ENCODE measurements around the gene NEURL1B. TPM values are rescaled to one million over a fixed set of nuclear protein-coding genes. Genes with fewer than 3 reads are reported as not detected.

NEURL1B gene
- total RNA-seq, 1 donor from 2014 or later = 15.9 TPM

DNA sequence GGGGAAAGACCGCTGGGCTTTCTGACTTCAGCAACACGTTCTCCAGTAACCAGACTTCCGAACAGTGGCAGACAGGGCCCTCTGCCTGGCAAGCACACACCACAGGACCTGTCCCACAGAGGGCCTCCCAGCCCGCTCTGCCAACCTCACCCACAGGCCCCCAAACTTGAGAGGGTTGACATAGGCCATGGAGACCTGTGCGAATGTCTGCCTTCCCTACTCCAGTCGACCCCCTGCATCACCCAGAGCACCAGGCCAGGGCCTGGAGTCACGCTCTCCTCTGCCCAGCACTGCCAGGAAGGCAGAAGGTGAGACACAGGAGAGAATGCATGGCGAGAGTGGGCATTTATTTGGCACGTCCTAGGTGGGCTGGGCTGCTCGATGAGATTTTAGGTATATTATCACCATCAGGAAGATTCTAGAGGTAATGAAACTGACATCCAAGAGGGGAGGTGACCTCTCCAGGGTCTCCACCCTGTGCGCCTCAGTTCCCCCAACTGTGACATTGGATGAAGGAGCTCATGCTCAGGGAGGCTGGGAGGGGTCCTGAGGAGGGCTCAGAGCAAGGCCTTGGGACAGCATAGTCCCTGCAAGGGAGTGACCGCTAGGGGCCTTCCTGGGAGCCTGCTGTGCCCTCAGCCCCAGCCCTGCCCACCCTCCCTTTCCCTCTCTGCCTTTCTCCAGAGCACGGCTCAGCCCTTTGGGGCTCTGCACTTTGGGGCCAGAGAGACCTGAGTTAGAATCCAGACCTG, 75.0 kb downstream of the NEURL1B start:
- DNase-seq = no peak

DNA sequence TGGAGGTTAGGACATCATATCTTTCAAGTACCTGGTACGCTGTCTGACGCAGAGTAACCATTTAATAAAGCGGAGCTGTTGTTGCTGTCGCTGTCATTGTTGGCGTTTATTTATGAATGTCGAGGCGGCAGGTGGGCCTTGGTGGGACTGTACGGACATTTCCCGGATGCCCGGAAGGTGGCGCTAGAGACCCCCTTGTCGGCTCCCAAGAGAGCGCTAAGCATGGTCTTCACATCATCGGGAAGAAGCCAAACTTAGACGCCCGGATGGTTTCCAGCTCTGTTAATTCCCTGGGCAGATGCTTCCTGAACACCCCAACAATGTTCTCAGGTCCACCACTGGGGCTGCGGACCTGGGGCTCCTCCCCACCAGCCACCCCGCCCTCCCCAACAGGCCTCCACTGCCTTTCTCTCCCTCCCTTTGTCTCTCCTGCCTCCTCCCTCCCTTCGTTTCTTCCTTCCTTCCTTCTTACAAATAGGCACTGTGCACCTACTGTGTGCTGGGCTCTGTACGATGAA, 75.8 kb downstream of the NEURL1B start:
- DNase-seq = peak; percentile 78

DNA sequence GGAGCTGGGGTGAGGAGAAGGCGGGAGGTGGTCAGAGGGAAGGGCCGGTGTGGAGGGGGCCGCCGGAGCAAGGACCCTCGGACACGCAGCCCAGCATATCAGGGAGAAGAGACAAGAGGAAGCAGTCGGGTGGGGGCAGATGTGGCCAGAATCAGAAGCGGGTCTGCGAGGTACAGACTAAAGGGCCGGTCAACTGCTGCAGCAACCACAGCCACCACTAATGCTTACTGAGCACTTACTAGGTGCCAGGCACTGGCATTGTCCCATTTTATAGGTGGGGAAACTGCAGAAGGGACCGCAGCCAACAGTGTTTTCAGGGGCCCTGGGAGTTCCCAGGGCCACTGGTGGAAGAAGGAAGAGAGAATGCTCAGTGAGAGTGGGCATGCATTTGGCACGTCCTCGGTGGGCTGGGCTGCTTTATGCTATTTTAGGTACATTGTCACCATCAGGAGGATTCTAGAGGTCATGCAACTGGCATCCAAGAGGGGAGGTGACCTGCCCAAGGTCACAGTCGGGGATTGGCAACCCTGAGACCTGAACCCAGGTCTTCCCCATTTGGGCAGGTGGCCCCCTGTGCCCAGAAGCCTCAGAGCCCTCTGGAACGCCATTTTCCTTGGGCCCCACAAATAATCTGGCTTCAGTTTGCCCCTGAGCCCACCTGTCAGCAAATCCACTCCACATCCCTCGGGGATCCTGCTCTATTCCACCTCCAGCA, 76.6 kb downstream of the NEURL1B start:
- no peak for DNase-seq

DNA sequence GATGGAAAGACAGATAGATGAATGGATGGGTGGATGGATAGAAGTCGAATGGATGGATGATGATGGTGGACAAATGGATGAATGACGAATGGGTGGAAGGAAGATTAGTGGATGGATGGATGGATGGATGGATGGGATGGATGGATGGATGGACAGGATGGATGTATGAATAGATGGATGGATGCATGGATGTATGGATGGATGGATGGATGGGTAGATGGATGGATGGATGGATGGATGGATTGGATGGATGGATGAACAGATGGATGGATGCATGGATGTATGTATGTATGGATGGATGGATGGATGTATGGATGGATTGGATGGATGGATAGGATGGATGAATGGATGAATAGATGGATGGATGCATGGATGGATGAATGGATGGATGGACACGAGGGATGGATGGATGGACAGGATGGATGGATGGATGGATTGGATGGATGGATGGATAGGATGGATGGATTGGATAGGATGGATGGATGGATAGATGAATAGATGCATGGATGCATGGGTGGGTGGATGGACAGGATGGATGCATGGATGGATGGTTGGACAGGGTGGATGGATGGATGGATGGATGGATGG, 77.6 kb downstream of the NEURL1B start:
- DNase-seq = no peak

- DNase-seq = no peak
Measured at GRCh38 chr5:172719211-172719610, 78.1 kb downstream of the NEURL1B start.

- DNase-seq = no peak
Measured at GRCh38 chr5:172720655-172721054, 79.6 kb downstream of the NEURL1B start.

GRCh38 chr5:172721455-172722326, 80.6 kb downstream of the NEURL1B start:
- peak; percentile 95 for DNase-seq

- DNase-seq = no peak
Measured at GRCh38 chr5:172722327-172722815, 81.3 kb downstream of the NEURL1B start.

- DNase-seq = no peak
Measured at GRCh38 chr5:172723508-172723907, 82.4 kb downstream of the NEURL1B start.

DNA sequence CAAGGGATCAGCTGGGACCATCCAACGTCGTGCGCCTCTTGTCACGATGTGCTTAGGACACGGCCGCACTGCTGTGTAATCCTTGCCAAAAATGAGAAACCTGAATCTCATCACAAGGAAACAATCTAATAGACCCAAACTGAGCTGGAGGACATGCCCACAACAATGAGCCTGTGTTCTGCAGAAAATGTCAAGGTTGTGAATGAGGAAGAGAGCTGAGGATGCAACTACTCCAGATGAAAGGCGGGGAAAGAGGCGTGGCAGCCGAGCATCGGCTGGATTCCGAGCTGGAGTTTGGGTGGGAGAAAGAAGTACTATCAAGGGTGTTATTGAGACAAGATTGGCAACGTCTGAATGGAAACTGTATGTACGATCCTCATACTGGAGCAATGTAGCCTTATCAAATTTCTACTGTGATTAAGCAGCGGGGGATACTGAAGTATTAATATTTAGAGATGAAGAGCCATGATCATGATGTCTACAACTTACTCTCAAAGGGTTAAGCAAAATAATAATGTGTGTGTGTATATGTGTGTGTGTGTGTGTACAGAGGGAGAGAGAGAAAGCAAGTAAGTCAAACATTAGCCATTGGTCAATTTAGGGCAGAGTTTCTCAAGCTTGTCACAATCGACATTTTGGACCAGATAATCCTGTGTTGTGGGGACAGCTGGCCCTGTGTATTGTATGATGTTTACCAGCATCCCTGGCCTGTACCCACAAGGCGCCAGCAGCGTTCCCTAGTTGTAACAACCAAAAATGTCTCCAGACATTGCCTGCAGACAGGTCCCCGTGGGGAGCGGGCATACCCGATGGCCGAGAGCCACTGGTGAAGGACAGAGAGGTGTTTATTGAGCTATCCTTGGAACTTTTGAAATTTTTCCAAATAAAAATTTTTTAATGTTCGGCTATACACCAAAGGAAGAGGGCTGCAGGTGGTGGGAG, 83.5 kb downstream of the NEURL1B start:
- peak; percentile 71 for DNase-seq

DNA sequence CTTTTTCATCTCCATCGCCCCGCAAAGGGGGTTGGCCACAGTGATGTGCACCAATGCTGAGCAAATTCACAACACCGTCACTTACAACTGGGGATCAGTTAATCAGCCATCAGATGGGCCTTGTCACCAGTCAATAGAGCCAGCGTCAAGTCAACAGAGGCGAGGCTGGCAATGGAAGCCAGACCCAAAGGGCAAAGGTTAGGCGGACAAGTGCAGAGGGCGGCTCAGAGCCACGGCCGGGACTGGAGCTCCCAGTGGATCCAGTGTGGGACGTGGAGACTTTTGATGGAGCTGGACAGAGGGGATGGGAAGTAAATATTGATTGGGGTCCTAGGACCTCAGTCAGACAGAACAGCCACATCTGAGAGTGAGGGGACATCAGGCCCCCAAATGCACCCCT, 84.2 kb downstream of the NEURL1B start:
- no peak for DNase-seq

DNA sequence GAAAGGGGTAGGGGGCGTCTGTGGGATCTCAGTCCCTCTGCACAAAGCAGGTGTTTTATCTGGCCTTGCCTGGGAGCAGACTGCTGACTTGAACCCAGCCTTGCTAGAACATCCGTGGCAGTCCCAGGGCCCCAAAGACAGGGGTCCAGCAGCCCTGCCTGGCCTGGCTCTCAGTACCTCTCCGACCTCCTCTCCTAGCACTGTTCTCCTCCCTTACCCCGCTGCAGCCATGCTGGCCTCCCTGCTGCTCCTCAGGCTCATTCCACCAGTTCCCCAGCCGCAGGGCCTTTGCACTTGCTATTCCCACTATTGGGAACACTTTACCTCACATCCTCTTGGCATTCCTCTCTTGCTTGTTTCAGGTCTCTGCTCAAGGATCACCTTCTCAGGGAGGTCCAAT, 84.7 kb downstream of the NEURL1B start:
- DNase-seq = no peak

DNA sequence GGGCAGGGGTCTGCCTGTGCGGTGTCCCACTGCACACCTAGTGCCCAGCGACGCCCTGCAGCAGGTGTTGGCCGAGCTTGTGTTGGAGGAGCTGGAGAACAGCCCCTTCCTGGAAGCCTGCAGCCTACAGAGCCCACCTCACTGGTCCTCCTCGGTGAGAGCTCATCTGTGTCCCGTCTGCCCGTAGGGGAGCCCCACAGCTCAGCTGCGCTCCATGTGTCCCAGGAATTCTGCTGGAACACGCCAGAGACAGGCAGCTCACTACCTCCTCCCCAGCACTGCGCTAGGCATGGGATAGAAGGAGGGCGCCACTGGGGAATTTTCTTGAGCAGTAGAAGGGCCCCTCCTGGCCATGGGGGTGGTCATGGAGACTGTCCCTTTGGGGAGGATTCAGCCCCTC, 85.9 kb downstream of the NEURL1B start:
- DNase-seq = peak; percentile 42

- no peak for DNase-seq
Measured at GRCh38 chr5:172727551-172727950, 86.5 kb downstream of the NEURL1B start.

- no peak for DNase-seq
Measured at GRCh38 chr5:172728481-172729241, 87.6 kb downstream of the NEURL1B start.

DNA sequence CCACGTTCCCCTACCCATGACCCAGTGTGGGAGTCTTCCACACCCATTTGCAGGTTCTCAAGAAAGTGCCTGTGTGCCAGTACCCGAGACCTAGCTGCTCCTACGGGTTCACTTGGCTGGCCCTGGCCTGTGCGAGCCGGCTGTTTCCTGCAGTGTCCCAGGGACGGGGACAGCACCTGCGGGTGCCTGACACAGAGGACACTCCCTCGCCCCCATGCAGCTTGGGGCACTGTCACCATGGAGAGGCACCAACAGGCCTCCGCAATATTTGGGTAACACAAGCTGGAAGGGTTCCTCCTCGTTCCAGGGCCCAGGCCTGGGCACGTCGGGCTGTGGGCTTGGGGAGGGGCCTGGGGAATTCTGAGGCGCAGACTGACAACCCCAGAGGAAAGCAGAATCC, 88.5 kb downstream of the NEURL1B start:
- DNase-seq = no peak

DNA sequence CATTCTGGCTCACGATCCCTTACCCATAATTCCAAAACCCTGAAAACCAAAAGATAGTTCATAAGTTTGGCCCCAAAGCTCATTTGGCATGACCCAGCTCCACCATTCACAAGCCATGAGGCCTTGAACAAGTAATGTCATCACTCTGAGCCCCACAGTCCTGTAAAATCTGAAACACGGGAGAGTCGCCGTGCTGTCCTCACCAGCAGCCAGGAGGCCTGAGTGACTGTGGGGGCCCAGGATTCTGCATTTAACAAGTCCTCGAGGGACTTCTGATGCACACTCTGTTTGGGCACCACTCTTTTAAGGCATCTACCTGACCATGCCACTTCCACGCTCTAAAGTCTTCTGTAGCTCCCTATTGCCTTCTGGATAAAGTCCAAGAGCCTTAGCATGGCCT, 89.2 kb downstream of the NEURL1B start:
- no peak for DNase-seq

GRCh38 chr5:172730981-172731679, 90.1 kb downstream of the NEURL1B start:
- DNase-seq = no peak

- no peak for DNase-seq
Measured at GRCh38 chr5:172731680-172732074, 90.6 kb downstream of the NEURL1B start.
